ENCODE measurements around the gene ABCD1.
"Not testable (repeated sequence)": the region's sequence is repeated elsewhere in the genome, so short reads cannot be mapped to it uniquely, and the experiment has no call there.

ABCD1 gene

DNA sequence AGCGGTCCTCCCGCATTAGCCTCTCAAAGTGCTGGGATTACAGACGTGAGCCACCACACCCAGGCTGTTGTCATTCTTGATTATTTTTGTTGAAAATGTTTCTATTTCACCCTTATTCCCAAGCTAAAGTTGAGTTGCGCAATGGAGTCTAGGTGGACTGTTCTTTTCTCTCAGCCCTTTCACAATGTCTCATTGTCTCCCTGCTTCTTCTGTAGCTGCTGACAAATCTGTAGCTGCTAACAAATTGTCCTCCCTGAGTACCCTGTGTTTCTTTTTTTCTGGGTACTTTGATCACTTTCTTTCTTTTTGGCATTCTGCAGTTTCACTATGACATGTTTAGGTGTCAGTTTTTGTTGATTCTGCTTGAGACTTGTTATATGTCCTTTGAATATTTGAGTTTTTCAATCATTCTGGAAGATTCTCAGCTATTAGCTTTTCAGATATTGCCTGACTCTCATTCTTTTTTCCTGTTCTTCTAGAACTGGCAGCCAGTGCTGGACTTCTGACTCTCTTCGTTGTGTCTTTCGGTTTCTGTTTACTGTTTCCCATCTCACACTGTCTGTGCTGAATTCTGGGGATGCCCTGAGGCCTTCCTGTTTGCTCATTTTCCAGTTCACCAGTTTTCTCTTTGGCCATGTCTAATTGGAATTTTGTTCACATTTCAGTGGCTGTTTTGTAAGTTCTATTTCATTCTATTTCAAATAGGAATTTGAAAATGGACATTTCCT, 6.6 kb downstream of the ABCD1 start:
- no peak for DNase-seq (ENCODE audit: low read depth, low spot score)
- H3K27ac ChIP-seq = no peak overlapping the region

DNA sequence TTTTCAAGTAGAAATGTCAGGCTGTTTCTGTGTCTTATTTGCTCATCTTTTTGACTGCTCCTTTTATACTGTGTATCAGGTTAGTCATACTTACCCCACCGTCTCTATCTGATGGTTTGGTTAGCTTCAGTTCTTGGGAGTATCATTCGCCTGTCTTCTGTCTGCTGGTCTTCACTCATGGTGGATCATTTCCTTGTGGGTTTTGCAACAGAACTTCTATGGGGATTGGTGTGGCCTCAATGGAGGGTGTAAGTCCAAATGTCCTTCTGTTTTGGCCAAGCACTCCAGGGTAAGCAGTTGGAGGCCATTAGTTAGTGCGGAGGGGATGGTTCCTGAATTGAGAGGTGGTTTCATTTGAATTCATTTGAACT, 7.2 kb downstream of the ABCD1 start:
- no peak for DNase-seq (ENCODE audit: low read depth, low spot score)

DNA sequence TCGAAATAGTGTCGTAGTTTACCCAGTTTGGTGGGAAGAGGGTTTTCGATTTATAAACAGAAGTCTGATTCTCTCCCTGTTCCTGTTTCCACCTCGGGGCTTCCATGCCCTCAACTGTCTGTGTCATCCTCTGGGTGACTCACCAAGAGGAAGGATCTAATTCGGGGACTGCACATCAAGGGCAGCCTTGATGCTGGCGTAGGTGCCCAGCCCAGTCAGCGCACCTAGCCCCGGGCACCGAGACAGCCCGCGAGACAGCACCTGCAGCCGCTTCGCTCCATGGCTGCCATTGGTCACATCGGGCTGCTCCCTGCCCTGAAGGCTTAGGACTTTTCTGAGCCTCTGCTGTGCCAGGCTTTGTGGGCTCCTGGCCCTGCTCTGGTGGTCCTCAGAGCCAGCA, 7.7 kb downstream of the ABCD1 start:
- no peak for DNase-seq (ENCODE audit: low read depth, low spot score)
- no peak overlapping the region for H3K27ac ChIP-seq

More for the DNA sequence above, 7.2 kb downstream of the ABCD1 start:
- H3K27ac ChIP-seq = no peak overlapping the region

DNA sequence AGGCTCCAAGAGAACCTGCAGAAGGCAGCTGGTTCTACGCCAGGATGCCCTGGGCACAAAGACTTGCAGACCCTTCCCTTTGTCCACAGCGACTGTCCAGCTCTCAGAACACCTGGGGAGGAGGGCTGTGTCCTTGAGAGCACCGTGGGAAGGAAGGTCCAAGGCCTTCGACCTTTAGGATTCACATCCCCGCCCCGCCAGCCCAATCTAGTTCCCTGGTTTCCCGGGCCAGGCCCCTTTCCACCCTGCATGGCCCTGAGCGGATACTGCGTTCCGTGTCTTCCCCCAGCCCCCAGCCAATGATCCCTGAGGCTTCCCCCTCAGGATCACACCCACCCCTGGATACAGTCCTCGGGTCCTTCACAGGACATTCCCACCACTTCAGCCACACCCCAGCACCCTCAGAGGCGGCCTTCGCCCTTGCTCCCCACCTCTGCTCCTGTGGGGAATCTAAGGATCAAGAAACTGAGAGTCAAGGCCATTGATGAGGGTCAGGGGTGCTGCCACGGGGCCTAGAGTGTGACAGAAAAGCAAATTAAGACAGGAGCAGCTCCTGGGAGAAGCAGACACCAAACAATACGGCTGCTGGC, 9.1 kb downstream of the ABCD1 start:
- no peak for DNase-seq (ENCODE audit: low read depth, low spot score)
- H3K27ac ChIP-seq = no peak overlapping the region

DNA sequence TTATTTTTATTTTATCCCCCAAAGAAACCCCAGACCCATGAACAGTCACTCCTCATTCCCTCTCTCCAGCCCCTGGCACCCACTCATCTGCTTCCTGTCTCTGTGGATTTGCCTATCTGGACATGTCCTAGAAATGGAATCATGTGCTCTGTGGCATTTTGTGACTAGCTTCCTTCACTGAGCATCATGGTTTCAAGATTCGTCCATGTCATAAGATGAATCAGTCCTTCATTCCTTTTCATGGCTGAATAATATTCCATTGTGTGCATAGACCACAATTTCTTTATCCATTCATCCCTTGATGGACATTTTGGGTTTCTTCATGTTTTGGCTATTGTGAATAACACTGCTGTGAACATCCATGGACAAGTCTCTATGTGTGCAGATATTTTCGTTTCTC, 10.2 kb downstream of the ABCD1 start:
- no peak for DNase-seq (ENCODE audit: low read depth, low spot score)
- H3K27ac ChIP-seq = no peak overlapping the region

DNA sequence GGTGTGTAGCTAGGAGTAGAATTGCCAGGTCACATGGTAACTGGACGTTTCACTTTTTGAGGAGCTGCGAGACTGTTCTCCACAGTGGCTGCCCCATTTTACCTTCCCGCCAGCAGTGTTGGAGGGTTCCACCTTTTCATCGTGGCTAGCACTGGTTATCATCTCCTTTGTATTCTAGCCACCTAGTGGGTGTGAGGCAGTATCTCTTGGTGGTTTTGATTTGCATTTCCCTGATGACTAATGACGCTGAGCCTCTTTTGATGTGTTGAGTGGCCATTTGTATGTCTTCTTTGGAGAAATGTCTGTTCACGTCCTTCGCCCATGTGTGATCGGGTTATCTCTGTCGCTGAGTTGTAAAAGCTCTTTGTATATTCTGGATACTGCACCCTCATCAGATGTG, 10.6 kb downstream of the ABCD1 start:
- H3K27ac ChIP-seq = no peak overlapping the region
- no peak for DNase-seq (ENCODE audit: low read depth, low spot score)

DNA sequence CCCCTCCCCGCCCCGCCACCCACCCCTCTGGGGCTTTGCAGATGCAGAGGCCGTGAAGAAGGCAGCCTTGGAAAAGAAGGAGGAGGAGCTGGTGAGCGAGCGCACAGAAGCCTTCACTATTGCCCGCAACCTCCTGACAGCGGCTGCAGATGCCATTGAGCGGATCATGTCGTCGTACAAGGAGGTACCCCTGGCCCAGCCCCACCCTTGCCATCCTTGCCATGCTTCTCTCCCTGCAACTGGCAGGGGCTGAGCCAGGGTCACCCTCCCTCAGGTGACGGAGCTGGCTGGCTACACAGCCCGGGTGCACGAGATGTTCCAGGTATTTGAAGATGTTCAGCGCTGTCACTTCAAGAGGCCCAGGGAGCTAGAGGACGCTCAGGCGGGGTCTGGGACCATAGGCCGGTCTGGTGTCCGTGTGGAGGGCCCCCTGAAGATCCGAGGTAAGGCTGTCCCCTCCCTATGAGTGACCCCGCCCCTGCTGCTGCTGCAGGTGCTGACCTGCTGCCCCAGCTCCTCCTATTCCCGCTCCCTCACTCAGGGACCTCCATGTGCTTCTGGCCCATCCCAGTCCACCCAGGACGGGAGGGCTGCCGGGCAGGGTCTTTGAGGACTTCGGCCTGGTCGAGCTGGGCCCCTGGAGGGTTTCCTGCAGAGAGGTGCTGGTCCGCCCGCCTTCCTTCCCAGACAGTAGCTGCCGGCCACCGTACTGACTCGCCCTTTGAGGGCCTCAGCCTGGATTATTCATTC, 11.6 kb downstream of the ABCD1 start:
- H3K27ac ChIP-seq = no peak overlapping the region
- DNase-seq (ENCODE audit: low read depth, low spot score) = no peak

DNA sequence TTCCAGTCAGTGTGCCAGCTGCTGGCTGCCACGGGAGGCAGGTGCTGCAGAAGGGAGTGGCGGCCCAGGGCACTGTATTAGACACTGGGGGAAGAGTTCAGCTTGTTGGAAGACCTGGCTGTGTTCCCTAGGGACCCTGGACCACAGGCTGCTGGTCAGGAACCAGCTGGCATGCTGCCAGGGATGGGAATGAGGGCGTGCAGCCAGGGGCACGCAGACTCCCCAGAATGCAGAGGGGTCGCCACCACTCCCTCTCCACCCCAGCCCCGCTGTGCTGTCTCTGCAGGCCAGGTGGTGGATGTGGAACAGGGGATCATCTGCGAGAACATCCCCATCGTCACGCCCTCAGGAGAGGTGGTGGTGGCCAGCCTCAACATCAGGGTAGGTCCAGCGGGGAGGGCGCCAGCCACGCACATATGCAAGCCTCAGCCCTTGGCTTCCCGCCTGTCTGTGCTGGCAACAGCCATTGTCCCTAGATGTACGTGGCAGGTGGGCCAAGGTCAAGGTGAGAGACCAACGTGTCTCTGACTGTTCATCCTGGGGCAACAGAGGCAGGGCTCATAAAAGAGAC, 12.3 kb downstream of the ABCD1 start:
- DNase-seq (ENCODE audit: low read depth, low spot score) = no peak
- H3K27ac ChIP-seq = no peak overlapping the region

DNA sequence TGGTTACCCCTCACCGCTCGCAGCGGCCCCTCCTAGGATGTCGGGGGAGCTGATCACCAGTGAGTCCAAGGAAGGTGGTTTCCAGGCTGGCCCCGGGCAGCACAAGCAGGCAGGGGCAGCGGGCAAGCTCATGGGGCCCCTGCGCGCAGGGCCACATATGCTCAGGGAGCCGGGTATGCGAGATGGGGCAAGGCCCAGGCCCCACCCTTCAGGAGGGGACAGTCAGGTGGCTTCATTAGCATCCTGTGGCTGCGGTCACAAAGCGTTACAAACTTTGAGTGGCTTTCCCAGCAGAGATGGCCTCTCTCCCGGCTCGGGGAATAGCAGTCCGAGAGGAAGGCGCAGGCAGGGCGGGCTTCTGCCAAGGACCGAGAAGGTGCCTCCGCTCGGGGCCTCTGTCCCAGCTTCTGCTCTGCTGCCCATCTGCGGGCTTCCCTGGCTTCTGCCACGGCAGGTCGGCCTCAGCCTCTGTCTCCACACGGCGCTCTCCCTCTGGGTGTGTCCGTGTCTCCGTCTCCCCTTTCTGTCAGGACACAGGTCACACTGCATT, 13.5 kb downstream of the ABCD1 start:
- no peak overlapping the region for H3K27ac ChIP-seq
- no peak for DNase-seq (ENCODE audit: low read depth, low spot score)

DNA sequence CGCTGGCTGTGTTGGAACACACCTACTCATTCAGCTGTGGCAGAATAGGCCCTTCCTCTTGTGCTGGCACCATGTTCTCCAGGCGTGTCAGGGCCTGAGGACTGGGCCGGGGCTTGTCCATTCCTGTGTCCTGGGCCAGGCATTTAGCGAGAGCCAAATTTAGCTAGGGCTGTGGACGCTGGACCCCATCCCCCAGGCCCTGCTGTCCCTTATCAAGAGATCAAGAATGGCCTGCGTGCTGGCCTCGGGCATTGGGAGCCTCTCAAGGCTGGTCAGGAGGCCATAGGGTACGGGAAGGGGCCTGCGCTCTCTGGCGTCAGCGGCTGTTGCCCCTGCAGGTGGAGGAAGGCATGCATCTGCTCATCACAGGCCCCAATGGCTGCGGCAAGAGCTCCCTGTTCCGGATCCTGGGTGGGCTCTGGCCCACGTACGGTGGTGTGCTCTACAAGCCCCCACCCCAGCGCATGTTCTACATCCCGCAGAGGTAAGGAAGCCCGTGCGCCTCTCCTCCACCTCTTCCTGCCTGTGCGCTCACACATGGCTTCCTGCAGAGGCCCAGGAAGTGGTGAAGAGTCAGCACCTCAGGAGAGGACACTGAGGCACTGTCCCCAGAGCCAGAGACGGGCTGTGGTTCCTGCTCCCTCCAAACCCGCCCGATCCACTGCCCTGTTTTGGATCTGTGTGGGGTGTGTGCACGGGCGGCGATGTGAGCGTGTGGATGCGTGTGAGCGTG, 15.3 kb downstream of the ABCD1 start:
- DNase-seq (ENCODE audit: low read depth, low spot score) = no peak
- H3K27ac ChIP-seq = no peak overlapping the region

DNA sequence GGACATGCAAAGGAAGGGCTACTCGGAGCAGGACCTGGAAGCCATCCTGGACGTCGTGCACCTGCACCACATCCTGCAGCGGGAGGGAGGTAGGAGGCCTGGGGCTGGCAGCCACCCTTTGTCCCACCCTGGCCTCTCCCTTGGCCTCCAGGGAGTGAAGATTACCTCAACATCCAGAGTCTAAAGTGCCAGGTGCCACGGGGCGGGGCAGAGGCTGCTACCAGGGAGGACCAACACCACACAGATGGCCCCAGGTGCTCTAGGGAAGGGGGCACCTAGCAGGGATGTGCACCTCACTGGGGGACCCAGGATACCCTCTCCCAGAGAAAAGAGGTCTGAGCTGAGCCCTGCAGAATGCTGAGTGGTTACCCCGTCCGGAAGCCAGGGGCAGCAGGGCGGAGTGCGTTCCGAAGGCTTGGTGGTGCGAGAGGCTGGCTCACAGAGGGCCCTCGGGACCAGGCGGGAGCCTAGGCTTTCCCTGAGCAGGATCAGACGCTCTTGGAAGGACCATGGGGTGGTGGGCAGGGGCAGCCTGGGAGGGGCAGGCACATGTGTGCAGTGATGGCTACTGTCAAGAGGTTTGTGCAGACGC, 16.1 kb downstream of the ABCD1 start:
- H3K27ac ChIP-seq = no peak overlapping the region
- DNase-seq (ENCODE audit: low read depth, low spot score) = no peak

DNA sequence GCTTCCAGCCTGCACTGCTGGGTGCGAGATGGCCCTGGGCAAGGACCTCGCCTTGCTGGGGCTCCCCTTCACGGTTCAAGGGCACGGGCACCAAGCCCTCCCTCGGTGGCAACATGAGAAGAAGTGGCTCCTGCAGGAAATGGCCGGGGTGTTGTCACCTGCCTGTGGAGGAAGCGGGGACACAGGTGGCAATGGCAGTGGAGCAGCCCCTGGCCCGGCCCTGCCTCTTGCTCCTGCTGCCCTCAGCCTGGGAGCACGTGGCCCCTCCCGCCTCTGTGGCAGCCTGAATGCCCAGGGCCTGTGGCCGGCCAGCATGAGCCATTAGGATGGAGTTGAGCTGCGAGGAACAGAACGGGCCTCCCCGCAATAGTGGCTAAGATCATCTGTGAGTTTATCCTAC, 16.8 kb downstream of the ABCD1 start:
- H3K27ac ChIP-seq = no peak overlapping the region
- no peak for DNase-seq (ENCODE audit: low read depth, low spot score)

DNA sequence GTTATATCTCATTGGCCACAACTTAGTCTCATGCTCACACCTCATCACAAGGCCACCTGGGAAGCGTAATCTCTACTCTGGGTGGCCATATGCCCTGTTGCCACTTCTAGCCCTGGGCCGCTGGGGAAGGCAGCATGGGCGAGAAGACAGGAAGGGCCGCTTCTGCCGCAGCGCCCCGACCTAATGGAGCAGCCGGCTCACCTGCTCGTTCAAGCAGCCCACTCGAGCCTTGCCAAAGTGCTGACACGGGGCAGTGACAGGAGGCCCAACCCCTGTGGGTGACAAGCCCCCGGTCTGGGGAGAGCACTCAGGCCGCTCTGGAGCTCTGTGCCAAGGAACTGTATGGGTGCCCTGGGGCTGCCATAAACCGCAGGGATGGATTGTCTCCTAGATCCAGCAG, 17.5 kb downstream of the ABCD1 start:
- H3K27ac ChIP-seq; DNase-seq (ENCODE audit: low read depth, low spot score): not testable (repeated sequence)

DNA sequence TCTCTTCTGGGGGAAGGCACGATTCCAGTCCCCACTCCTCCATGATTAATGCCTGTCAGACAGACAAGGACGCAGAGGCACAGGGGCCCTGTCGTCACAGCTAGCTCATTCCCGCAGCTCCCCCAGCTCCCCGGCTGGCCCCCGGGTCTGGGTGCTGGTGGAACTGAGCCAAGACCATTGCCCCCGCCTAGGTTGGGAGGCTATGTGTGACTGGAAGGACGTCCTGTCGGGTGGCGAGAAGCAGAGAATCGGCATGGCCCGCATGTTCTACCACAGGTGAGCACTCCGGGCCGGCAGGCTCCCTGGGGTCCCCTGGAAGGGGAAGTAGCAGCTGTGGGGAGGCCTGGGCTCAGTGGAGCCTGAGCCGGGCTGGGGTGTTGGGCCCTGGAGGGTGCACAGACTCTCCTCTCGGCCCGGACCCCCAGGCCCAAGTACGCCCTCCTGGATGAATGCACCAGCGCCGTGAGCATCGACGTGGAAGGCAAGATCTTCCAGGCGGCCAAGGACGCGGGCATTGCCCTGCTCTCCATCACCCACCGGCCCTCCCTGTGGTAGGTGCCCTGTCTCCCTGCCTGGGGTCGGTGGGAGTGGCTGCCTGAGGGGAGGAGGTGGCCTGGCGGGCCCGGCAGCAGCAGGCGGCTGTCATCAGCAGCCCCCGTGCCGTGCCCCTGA, 18.3 kb downstream of the ABCD1 start:
- DNase-seq (ENCODE audit: low read depth, low spot score) = not testable (repeated sequence)

DNA sequence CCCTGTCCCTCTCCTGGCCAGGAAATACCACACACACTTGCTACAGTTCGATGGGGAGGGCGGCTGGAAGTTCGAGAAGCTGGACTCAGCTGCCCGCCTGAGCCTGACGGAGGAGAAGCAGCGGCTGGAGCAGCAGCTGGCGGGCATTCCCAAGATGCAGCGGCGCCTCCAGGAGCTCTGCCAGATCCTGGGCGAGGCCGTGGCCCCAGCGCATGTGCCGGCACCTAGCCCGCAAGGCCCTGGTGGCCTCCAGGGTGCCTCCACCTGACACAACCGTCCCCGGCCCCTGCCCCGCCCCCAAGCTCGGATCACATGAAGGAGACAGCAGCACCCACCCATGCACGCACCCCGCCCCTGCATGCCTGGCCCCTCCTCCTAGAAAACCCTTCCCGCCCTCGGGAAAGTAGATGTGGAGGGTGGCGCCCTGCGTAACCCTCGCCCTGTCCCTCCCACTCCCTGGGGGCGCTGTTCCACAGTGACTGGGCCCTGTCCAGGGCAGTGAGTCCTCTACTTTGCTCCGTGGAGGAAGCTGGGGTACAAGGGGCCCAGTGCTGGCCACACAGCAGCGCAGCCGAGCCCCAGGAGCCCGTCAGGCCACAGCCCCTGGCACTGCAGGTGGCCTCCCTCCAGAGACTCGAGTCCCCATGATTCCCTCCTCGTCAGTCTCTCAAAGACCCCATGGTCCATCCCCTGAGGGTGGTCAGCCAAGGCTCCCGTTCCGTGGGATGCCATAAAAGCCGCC, 19.0 kb downstream of the ABCD1 start:
- H3K27ac ChIP-seq; DNase-seq (ENCODE audit: low read depth, low spot score): not testable (repeated sequence)

More for the DNA sequence above, 18.3 kb downstream of the ABCD1 start:
- H3K27ac ChIP-seq = not testable (repeated sequence)

DNA sequence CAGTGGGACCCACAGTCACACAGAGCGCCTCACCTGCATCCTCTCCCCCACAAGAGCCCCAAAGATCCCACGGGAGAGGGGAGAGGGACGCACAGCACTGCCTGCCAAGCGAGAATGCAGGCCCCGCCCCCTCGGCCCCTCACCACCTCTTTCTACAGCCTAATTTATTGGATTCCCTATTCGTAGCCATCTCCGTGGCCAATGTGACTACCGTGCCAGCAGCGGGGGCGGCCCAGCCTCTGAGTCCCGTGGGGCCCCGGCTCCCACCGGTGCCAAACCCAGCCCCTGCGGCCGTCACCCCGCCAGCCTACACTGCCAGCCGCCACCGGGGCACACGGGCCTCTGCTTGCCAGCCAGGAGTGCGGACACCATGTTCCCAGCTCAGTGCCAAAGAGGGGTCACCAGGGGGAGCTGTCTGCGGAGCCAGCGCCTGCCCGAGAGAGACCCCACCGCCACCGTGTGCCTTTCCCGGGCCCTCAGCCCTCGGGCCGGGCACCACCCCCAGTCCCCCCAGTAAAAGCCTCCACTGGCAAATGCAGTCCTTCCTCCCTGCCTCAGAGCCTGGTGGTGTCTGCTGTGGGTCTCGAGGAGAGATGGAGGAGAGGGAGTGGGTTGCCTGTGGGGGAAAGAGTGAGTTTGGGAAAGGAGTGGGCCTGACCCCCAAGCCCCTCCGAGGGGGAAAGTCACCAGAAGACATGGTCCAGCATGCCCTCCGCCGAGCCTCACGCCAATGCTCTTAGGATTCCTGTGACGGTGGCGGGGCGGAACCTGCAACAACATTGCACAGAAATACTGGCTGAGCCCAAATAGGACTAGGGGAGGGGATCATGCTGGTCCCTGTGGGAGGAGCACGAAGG, 19.8 kb downstream of the ABCD1 start:
- DNase-seq (ENCODE audit: low read depth, low spot score) = no peak
- H3K27ac ChIP-seq = no peak overlapping the region

DNA sequence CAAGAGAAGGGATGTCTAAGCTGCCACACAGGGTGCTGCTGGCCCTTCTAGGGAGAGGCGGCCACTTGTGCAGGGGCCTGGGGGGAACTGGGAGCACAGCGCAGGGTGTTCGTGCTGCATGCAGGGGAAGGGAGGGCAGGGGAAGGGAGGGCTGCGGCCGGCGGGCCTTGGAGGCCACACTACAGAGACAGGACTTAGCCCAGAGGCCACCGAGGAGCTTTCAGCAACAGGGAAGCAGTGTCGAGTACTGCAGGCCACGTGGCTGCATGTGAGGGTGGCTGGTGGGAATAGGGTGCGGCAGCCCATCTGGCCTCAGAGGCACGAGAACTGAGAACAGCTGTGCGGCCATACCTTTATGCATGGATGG, 20.4 kb downstream of the ABCD1 start:
- DNase-seq (ENCODE audit: low read depth, low spot score); H3K27ac ChIP-seq: not testable (repeated sequence)

DNA sequence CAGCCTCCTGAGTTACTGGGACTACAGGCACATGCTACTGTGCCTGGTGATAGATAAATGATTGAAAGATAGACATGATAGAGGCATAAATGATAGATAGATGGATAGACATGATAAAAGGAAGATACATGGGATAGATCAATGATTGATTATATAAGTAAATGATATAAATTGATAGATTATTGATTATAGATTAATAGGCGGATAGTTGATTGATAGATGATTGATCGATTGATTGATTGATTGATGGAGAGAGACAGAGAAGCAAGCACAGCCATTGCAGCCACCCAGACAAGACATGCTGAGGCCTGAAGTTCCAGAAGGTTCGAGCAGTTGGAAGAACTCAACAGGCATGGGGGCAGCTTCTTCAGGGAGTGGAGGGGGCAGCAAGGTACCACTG, 21.7 kb downstream of the ABCD1 start:
- no peak for DNase-seq (ENCODE audit: low read depth, low spot score)
- H3K27ac ChIP-seq = no peak overlapping the region
